Ovary (tissue), 9 donors: Measurements from ENCODE around the gene EPHA2. TPM values are rescaled to one million over a fixed set of nuclear protein-coding genes. Genes with fewer than 3 reads are reported as not detected.
"Not testable (repeated sequence)": the region's sequence is repeated elsewhere in the genome, so short reads cannot be mapped to it uniquely, and the experiment has no call there.

Experiments
- DNase-seq, 5 donors: peaks; one replicate each; pipeline ENCODE4 v3.0.0-alpha.2; 2019 to 2020
- H3K27ac ChIP-seq, 2 donors: fragments of 200-600 bp; one replicate each; pipeline versions ENCODE4 v1.5.1 to v1.8.0; 2019 to 2022
- H3K27me3 ChIP-seq: fragments of 200-600 bp; one replicate; pipeline ENCODE4 v1.8.0; 2022
- H3K36me3 ChIP-seq: fragments of 200-600 bp; sonication (generic); one replicate; pipeline ENCODE4 v1.5.1; 2019
- H3K4me1 ChIP-seq: one replicate; pipeline ENCODE4 v1.8.1; 2013; ENCODE audit warnings: mild to moderate bottlenecking, moderate library complexity; ENCODE audit not compliant: insufficient read depth
- H3K4me3 ChIP-seq: fragments of 200-600 bp; sonication (generic); one replicate; pipeline ENCODE4 v1.5.1; 2017
- H3K9me3 ChIP-seq, 2 donors: fragments of 200-600 bp in 1 of 2; sonication (generic) in 1 of 2; one replicate each; pipeline versions ENCODE4 v1.5.1 to v1.8.1; 2013 to 2019; ENCODE audit warnings: mild to moderate bottlenecking in 1 of 2, moderate library complexity in 1 of 2
- CTCF ChIP-seq, 3 donors: fragments of 450-650 bp in 2 of 3; fragments of 200-600 bp in 1 of 3; IDR thresholded peaks; one replicate each; pipeline versions ENCODE4 v1.5.1 to v1.8.0; 2016 to 2022; ENCODE audit warnings: antibody characterized with exemption in 3 of 3, mild to moderate bottlenecking in 1 of 3
- EP300 ChIP-seq: sonication (generic); formaldehyde crosslinking; IDR thresholded peaks from one replicate; pipeline ENCODE4 v1.6.1; 2017; ENCODE audit warnings: antibody characterized with exemption
- POLR2A ChIP-seq: fragments of 450-650 bp; IDR thresholded peaks from one replicate; pipeline ENCODE4 v1.6.1; 2017; ENCODE audit warnings: antibody characterized with exemption, mild to moderate bottlenecking, moderate library complexity
- WGBS, 3 donors: extraction: QIAGEN DNeasy Blood & Tissue Kit in 1 of 3; methylation state at CpG; one replicate each; pipeline versions ENCODE4 v1.1.5 to v1.1.7; 2013 to 2017; 5-methylcytosine and 5-hydroxymethylcytosine counted together
- intact Hi-C, 4 donors: fragments of 100-400 bp; cut with DNase I; formaldehyde crosslinking; loops; one replicate each; pipeline versions ENCODE4 v1.11.0 to v1.15.1; 2022 to 2023
- polyA plus RNA-seq, 2 donors: library from polyadenylated mRNA; stranded (reverse); fragments of 200-250 nt in 1 of 2; fragments of 350-450 nt in 1 of 2; fragmentation: Illumina TruSeq in 1 of 2; extraction: RNeasy Lipid Tissue Mini Kit (QIAGEN cat#74804) in 1 of 2; gene quantifications; one replicate each; pipeline ENCODE4 v1.2.3, GENCODE V29; 2013 to 2014
- total RNA-seq, 7 donors: library from RNA; depleted of rRNA in 2 of 7; stranded (reverse); fragments of >200 nt in 2 of 7; fragmentation: NEBNext Ultra II Directional in 3 of 7; extraction: Animal tissue kit (Norgen Biotek cat#: 25700) in 3 of 7; gene quantifications; one replicate each; pipeline versions ENCODE4 v1.1.0 to v1.2.4, GENCODE V29; 2016 to 2023
- donor health status: DM: no; HTN: no; CAD: no; lungs with moderate emphysema.
- donor health status: DM: no; HTN: no; CAD: no.
- donor health status: Bipolar disorder and iron deficiency.
- donor health status: DM: yes; HTN: yes; CAD: no.
- donor health status: DM: no; HTN: no; CAD: no.
- donor health status: DM: yes; HTN: yes; CAD: no.

The EPHA2 gene
- total and polyA plus RNA-seq, 9 donors: 3.8 to 40.7 (median 8.2) TPM

- no peak overlapping the region for H3K4me3 ChIP-seq
- 87 to 94% (median 89%) methylated on average over 17 to 19 of the region's 19 CpGs for whole genome bisulfite sequencing, 3 donors
- H3K4me1 ChIP-seq: peaks cover 6% of the 10 kb centered on the region
- no peak overlapping the region for H3K27ac ChIP-seq
- H3K27me3 ChIP-seq: no peaks in the 10 kb centered on the region
- no peak for DNase-seq
- no peaks in the 10 kb centered on the region for H3K36me3 ChIP-seq
- no peaks in the 10 kb centered on the region for H3K9me3 ChIP-seq
- TF ChIP-seq POLR2A: no peak
- no peak for TF ChIP-seq CTCF (IDR thresholded peaks at IDR 0.05)
- no peak for TF ChIP-seq EP300
- intact Hi-C loops: no loop called here
Measured at GRCh38 chr1:16171314-16172151, 15.7 kb upstream of the EPHA2 start.

GRCh38 chr1:16170283-16170673, 14.4 kb upstream of the EPHA2 start:
- H3K36me3 ChIP-seq: no peaks in the 10 kb centered on the region
- H3K4me1 ChIP-seq: no peaks in the 10 kb centered on the region
- intact Hi-C loops: no loop called here
- no peaks in the 10 kb centered on the region for H3K9me3 ChIP-seq
- DNase-seq: no peak
- WGBS, 3 donors: 94 to 95% (median 95%) methylated on average over 3 of the region's 3 CpGs
- H3K4me3 ChIP-seq: no peak overlapping the region
- H3K27ac ChIP-seq: no peak overlapping the region
- no peaks in the 10 kb centered on the region for H3K27me3 ChIP-seq
- TF ChIP-seq EP300 (no peak), POLR2A (no peak)

- no peaks in the 10 kb centered on the region for H3K27me3 ChIP-seq
- intact Hi-C loops: no loop called here
- 87 to 92% (median 87%) methylated on average over 12 to 13 of the region's 13 CpGs for WGBS, 3 donors
- no peaks in the 10 kb centered on the region for H3K36me3 ChIP-seq
- no peak for DNase-seq
- no peaks in the 10 kb centered on the region for H3K4me1 ChIP-seq
- TF ChIP-seq EP300 (no peak), POLR2A (no peak), CTCF (IDR thresholded peaks at IDR 0.05) (no peak)
- H3K4me3 ChIP-seq: no peak overlapping the region
- no peaks in the 10 kb centered on the region for H3K9me3 ChIP-seq
- no peak overlapping the region for H3K27ac ChIP-seq
Measured at GRCh38 chr1:16168622-16169360, 12.9 kb upstream of the EPHA2 start.

- H3K4me1 ChIP-seq, H3K27me3 ChIP-seq, H3K9me3 ChIP-seq, DNase-seq, H3K36me3 ChIP-seq, intact Hi-C loops, H3K27ac ChIP-seq: not testable (repeated sequence)
- 54 to 66% (median 56%) methylated on average over 10 of the region's 10 CpGs for WGBS, 3 donors
- peak overlapping the region; percentile 55 for H3K4me3 ChIP-seq
Measured at GRCh38 chr1:16168144-16168495, 12.3 kb upstream of the EPHA2 start.

- H3K4me3 ChIP-seq: peak overlapping the region; percentile 55
- no peaks in the 10 kb centered on the region for H3K9me3 ChIP-seq
- 4 to 6% (median 5%) methylated on average over 51 to 60 of the region's 60 CpGs for WGBS, 3 donors
- H3K27me3 ChIP-seq: no peaks in the 10 kb centered on the region
- intact Hi-C loops: no loop called here
- no peaks in the 10 kb centered on the region for H3K36me3 ChIP-seq
- DNase-seq: peak; percentile 74 to 79 (median 74)
- peak overlapping the region; percentile 39 to 41 for H3K27ac ChIP-seq
- H3K4me1 ChIP-seq: no peaks in the 10 kb centered on the region
- TF ChIP-seq EP300: no peak
- TF ChIP-seq CTCF (IDR thresholded peaks at IDR 0.05): no peak
- no peak for TF ChIP-seq POLR2A
Measured at GRCh38 chr1:16167331-16168143, 11.7 kb upstream of the EPHA2 start.
